Measurements from ENCODE around the gene RAB8A. TPM values are rescaled to one million over a fixed set of nuclear protein-coding genes. Genes with fewer than 3 reads are reported as not detected.
"Not testable (repeated sequence)": the region's sequence is repeated elsewhere in the genome, so short reads cannot be mapped to it uniquely, and the experiment has no call there.

RAB8A gene
- total RNA-seq, 2 donors from 2014 or later, result 127 to 145 TPM

DNA sequence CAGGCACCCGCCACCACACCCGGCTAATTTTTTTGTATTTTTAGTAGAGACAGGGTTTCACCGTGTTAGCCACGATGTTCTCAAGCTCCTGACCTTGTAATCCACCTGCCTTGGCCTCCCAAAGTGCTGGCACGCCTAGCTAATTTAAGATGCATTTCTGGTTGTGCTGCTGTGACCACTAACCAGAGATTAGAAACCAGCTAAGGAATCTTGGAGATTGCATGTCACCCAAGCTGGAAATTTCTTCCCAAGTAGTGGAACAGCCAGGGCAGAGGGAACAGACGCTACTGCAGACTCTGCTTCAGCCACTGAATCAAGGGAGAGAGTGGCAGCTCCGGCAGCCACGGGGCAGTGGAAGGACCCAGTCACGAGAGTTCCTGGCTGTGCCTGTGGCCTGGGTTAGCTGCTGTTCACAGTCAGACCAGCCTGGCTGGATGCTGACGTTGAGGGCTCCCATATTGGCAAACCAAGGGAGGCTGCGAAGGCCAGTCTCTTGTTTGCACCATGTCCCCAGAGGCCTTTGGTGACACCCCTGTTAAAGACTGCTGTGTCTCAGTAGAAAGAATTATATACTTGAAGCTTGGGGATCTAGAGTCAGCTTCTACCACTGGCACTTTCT lies 27.5 kb upstream of the RAB8A start:
- no peaks in the 10 kb centered on the region for H3K27me3 ChIP-seq
- no peaks in the 10 kb centered on the region for H3K9me3 ChIP-seq
- peaks cover 59% of the 10 kb centered on the region for H3K36me3 ChIP-seq
- no peak for TF ChIP-seq CTCF (IDR thresholded peaks at IDR 0.05)
- H3K4me1 ChIP-seq, result peaks cover 37% of the 10 kb centered on the region
- no peak overlapping the region for H3K27ac ChIP-seq
- intact Hi-C loops (cut with DNase I), result no loop called here
- H3K4me3 ChIP-seq, result no peak overlapping the region
- no peak for DNase-seq
- H3K9ac ChIP-seq (ENCODE audit: low read depth in 2 of 2, low read length in 2 of 2), result no peak overlapping the region

DNA sequence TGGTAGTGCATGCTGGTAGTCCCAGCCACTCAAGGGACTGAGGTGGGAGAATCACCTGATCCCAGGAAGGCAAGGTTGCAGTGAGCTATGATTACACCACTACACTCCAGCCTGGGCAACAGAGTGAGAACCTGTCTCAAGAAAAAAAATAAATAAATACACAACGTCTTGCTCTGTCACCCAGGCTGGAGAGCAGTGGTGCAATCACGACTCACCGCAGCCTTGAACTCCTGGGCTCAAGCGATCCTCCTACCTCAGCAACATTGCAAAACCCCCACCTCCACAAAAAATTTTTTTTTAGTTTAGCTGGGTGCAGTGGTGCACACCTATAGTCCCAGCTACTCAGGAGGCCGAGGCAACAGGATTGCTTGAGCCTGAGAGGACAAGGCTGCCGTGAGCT lies 26.6 kb upstream of the RAB8A start:
- H3K4me1 ChIP-seq, result peaks cover 30% of the 10 kb centered on the region

DNA sequence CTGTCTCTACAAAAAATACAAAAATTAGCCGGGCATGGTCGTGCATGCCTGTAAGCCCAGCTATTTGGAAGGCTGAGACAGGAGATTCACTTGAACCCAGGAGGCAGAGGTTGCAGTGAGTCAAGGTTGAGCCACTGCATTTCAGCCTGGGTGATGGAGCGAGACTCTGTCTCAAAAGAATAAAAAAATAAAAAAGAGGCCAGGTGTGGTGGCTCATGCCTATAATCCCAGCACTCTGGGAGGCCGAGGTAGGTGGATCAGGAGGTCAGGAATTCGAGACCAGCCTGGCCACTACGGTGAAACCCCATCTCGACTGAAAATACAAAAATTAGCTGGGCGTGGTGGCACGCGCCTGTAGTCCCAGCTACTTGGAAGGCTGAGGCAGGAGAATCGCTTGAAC lies 24.3 kb upstream of the RAB8A start:
- H3K9ac ChIP-seq (ENCODE audit: low read depth in 2 of 2, low read length in 2 of 2); DNase-seq; H3K4me3 ChIP-seq; intact Hi-C loops (cut with DNase I); H3K9me3 ChIP-seq; H3K27ac ChIP-seq; H3K27me3 ChIP-seq: not testable (repeated sequence)
- peaks cover 53% of the 10 kb centered on the region for H3K36me3 ChIP-seq
- peaks cover 30% of the 10 kb centered on the region for H3K4me1 ChIP-seq

More for the DNA sequence above, 26.6 kb upstream of the RAB8A start:
- no peak overlapping the region for H3K9ac ChIP-seq (ENCODE audit: low read depth in 2 of 2, low read length in 2 of 2)
- H3K9me3 ChIP-seq, result no peaks in the 10 kb centered on the region
- TF ChIP-seq CTCF (IDR thresholded peaks at IDR 0.05), result no peak
- H3K4me3 ChIP-seq, result no peak overlapping the region
- H3K27ac ChIP-seq, result no peak overlapping the region
- no peak for DNase-seq
- intact Hi-C loops (cut with DNase I), result no loop called here
- no peaks in the 10 kb centered on the region for H3K27me3 ChIP-seq
- peaks cover 59% of the 10 kb centered on the region for H3K36me3 ChIP-seq

- TF ChIP-seq CTCF (IDR thresholded peaks at IDR 0.05), result no peak
- DNase-seq, result no peak
- Histone ChIP-seq H3K27ac (peak overlapping the region; percentile 64), H3K9ac (ENCODE audit: low read depth in 2 of 2, low read length in 2 of 2) (peak overlapping the region in 1 of 2 donors; percentile 29), H3K4me3 (no peak overlapping the region), H3K27me3 (no peaks in the 10 kb centered on the region), H3K4me1 (peaks cover 30% of the 10 kb centered on the region), H3K9me3 (no peaks in the 10 kb centered on the region), H3K36me3 (peaks cover 48% of the 10 kb centered on the region)
- intact Hi-C loops (cut with DNase I), result no loop called here
Measured at GRCh38 chr19:16087940-16088339, 23.7 kb upstream of the RAB8A start.

- peaks cover 30% of the 10 kb centered on the region for H3K4me1 ChIP-seq
- H3K27me3 ChIP-seq, result no peaks in the 10 kb centered on the region
- peak overlapping the region in 1 of 2 donors; percentile 52 for H3K9ac ChIP-seq (ENCODE audit: low read depth in 2 of 2, low read length in 2 of 2)
Measured at GRCh38 chr19:16088351-16089009, 23.2 kb upstream of the RAB8A start.

More at GRCh38 chr19:16088351-16089009, 23.2 kb upstream of the RAB8A start:
- H3K27ac ChIP-seq, result peak overlapping the region; percentile 64
- H3K4me3 ChIP-seq, result no peak overlapping the region
- intact Hi-C loops (cut with DNase I), result no loop called here
- TF ChIP-seq CTCF (IDR thresholded peaks at IDR 0.05), result no peak
- peaks cover 48% of the 10 kb centered on the region for H3K36me3 ChIP-seq
- no peak for DNase-seq
- no peaks in the 10 kb centered on the region for H3K9me3 ChIP-seq
